GM12873 (cell line): ENCODE results near the gene AGBL1.

Experiments used
- TF ChIP-seq, protein P1 (sequence below): IDR thresholded peaks from 2 replicates; pipeline ENCODE4 v1.5.1; 2012; ENCODE audit warnings: low read depth, mild to moderate bottlenecking, moderate library complexity, low read length, control low read depth; ENCODE audit not compliant: insufficient read depth; ENCODE audit errors: missing control alignments

AGBL1 gene

DNA sequence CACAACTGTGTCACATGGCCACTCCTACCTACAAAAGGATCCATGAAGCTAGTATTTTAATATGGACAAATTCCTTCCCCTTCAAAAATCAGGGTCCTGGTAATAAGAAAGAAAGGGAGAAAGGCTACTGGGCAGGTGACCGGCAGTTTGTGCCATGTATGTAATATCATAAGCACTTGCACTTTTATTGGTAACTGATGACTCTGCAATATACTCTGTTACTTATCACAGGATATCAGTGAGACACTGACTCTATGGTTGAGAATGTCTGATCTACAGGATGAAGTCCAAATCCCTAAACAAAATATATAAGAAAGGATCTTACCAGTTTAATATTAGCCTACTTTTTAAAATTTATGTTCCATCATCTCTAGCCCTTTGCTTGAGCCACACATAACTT, 315.2 kb downstream of the AGBL1 start:
- TF ChIP-seq, protein P1, sequence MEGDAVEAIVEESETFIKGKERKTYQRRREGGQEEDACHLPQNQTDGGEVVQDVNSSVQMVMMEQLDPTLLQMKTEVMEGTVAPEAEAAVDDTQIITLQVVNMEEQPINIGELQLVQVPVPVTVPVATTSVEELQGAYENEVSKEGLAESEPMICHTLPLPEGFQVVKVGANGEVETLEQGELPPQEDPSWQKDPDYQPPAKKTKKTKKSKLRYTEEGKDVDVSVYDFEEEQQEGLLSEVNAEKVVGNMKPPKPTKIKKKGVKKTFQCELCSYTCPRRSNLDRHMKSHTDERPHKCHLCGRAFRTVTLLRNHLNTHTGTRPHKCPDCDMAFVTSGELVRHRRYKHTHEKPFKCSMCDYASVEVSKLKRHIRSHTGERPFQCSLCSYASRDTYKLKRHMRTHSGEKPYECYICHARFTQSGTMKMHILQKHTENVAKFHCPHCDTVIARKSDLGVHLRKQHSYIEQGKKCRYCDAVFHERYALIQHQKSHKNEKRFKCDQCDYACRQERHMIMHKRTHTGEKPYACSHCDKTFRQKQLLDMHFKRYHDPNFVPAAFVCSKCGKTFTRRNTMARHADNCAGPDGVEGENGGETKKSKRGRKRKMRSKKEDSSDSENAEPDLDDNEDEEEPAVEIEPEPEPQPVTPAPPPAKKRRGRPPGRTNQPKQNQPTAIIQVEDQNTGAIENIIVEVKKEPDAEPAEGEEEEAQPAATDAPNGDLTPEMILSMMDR = no peak

DNA sequence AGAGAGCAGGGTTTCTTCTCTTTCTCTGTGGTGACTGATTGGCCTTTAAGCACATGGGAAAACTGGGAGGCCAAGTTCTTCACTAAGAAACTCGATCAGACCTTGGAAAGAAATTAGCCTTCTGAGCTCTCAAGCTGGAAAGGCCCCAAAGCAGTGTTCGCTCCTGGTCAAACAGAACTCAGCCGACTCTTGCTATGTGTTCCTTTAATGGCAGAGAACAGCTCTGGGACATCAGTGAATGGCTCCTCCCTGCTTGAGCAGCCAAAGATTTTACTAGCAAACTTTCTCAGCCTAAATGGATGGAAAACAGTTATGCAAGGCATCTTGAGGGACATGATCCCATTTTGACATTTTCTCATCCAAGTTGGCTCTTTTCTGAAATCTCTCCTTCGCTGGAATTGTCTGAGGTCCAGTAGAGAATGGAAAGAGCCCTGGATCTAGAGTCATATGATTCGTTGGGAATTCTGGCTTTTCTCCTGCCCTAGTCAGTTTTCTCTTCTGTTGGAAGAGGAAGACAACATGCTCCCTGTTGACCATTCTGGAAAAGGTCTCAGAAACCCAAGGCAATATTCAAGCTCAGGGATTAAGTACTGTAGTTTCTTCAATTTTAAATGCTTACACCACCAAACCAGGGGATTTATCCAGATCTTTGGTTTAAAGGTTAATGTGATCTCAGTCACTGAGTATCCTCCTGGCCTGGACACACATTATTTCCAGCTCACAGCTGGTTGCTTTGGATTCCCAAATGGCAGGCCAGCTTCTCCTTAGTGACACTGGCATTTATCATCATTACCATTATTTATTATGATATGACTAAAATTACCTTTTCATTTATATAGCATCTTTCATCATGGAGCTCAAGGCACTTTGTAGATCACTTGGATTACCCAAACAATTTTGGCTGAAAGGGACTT, 319.6 kb downstream of the AGBL1 start:
- TF ChIP-seq, protein P1 = no peak

DNA sequence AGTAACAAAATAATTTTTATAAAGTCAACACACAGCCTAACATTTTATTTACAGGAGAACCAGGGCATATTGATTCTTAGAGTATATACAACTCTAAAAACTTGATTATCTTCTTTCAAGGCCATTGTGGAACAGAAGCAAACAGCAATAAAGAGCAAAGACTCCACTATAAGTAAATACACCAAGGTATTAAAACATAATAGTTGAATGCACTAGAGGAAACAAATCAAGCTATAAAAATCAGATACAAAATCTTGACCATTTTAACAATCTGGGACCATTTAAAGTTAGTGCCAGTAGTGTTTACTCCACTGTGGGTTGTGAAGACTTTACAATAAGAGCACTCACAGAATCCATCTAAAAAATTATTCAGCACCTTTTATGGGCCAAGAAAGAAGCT, 323.6 kb downstream of the AGBL1 start:
- TF ChIP-seq, protein P1 = no peak

DNA sequence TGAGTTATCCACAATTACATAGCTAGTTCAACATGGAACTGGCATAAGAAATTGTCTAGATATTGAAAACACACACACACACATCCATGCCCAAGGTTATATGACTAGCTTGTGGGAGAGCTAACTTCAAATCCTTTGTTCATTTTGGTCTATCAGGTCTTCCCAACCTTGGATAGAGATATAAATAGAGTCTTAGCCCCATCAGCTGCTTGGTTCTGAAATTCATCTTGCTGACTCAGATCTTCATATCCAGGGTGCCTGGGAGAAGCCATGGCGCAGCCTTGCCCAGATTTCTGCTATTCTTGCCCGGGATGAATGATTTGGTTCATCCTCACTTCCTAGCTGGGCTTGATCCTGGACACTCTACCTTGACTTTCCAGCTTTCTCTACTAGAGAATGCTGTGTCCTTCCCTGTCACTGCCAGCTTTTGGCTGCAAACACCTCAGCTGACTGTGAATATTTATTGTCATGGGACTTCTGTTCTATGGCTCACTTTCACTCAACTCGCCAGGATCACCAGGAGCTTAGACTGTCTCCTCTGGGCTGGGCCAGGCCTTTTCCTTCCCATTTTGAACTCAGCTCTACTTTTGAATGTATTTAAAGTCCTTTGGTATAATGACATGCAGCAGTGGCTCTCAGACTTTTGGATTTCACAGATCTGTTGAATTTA, 324.4 kb downstream of the AGBL1 start:
- TF ChIP-seq, protein P1 = no peak

DNA sequence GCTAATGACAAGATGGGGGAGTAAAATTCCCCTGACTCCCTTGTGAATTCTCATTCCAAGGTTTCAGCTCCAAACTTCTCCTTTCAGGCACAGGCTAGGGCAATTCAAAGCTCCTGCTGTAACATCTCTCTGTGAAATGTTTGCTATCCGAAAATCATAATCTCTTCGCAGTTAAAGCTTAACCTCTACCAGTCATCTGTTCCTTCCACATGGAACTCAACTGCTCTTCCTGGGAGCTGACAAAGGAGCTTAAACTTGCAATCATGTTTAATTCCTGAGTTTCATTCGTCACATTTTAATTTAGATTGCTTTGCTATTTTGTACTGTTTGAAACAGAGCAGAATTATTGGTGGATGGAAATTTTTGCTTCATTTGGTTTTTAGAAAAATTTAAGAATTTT, 328.6 kb downstream of the AGBL1 start:
- TF ChIP-seq, protein P1 = no peak

DNA sequence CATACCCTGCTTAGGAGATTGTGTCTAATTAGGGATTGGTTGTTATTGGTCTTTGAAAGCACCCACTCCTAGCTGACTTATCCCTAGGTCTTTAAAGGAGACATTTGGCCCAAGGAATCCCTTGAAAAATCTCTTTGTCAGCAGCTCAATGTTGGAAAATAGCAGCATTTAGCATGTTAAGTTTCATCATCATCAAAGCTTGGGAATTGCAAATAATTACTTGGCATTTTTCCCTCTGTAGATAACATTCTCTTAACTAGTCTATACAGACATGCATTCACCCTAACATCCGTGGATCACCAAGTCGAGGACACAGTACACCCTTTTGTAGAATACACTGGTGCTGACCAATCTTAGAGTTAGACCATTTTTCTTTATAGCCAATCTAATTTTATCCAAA, 332.2 kb downstream of the AGBL1 start:
- TF ChIP-seq, protein P1 = no peak

DNA sequence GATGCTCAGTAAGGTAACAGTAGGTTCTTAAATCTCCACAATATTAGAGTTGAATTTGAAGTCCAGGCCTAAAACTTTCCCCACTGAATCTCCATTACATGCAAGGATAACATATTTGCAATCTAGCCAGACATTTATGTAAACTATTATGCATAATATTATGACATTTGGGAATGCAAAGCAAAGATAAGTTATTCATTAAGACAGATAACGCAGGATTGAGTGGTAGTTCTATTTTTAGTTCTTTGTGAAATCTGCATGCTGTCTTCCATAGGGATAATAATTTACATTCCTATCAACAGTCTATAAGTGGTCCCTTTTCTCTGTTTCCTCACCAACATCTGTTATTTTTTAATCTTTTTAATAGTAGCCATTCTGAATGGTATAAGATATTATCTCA, 333.5 kb downstream of the AGBL1 start:
- TF ChIP-seq, protein P1 = no peak
